Stimulated activated CD4-positive, alpha-beta T cell treated with anti-CD3 and anti-CD28 coated beads, Interleukin-12 subunit alpha, Interleukin-12 subunit beta, amount 100 ng/mL, for 4 hours (primary cell): ENCODE measurements around the gene RIT2.
"Not testable (repeated sequence)": the region's sequence is repeated elsewhere in the genome, so short reads cannot be mapped to it uniquely, and the experiment has no call there.

Source experiments
- DNase-seq: peaks from one replicate; pipeline ENCODE4 v3.0.0-alpha.2; 2020

RIT2 gene

DNA sequence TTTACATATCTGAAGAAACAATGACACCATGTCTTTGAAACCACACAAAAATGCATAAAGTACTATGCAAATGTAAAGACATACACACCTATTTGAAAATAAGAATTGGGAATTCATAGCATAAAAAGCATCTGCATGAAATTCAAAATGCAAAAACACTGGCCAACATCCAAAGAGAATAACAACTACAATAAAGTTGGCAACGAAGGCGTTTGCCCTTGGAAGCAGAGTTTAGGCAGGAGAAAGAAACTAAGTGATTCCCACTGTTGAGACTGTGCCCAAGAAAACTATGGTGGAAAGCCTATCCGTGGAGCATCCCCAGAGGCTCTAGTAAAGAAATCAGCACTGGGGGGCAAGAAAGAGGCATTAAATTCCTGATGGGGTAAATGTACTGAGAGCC lies 292.8 kb downstream of the RIT2 start:
- DNase-seq: no peak

DNA sequence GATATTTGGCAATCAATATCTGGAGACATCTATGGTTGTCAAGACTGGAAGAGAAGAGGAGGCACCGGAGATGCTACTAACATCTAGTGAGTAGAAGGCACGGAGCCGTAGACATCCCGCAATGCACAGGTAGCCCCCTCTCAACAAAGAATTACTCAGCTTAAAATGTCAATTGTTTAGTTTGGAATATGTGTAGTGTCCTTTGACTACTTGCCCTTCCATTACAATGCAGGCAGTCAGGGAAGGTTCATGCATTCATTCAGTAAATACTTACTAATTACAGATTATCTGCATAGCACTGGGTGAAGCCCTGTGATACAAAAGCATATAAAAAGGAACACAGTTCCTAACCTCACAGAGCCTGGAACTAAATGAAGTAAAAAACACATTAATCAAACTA lies 294.0 kb downstream of the RIT2 start:
- DNase-seq: no peak

DNA sequence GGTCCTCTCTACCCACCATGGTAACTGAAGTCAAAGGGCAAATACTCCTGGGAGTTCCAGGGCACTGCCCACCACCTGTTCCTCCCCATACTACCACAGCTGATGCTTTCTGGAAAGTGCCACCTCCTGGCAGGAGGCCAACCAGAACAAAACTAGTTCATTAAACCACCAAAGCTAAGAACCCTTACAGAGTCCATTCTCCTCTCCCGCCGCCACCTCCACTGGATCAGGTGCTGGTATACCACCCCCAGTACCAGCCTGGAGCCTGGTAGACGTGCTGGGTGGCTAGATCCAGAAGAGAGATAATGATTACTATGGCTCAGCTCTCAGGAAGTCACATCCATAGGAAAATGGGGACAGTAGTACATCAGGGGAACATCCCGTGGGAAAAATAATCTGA lies 300.9 kb downstream of the RIT2 start:
- no peak for DNase-seq

DNA sequence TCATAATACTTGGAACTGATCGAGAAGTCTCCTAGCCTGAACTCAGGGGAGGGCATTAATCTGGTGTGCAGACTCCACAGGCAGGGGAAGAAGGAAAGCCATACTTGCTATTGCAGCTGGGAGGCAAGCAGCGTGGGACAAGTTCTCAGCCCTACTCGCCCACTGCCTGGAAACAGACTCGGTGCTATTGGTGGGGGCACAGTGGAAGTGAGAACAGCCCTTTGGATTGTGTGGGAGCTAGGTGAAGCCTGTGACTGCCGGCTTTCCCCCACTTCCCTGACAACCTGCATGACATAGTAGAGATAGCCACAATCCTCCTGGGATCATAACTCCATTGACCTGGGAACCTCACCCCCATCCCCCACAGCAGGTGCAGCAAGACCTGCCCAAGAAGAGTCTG lies 301.3 kb downstream of the RIT2 start:
- DNase-seq: no peak

DNA sequence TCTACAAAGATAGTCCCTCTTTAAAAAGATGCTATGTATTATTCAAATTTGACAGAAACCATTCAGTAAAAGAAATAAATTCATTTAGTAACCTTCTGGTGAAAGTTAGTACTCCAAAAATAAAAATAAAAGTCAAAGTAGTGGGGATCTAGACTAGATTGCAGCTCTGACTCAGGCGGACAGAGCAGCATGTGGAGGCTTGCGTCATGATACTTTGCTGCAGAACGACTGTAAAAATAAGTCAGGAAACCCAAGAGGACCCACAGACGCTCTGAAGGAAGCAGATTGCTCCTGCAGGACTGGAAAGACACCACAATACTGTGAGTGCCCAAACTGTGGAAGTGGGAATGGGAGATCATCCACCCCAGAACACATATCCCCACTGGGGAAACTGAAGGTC lies 301.9 kb downstream of the RIT2 start:
- no peak for DNase-seq

DNA sequence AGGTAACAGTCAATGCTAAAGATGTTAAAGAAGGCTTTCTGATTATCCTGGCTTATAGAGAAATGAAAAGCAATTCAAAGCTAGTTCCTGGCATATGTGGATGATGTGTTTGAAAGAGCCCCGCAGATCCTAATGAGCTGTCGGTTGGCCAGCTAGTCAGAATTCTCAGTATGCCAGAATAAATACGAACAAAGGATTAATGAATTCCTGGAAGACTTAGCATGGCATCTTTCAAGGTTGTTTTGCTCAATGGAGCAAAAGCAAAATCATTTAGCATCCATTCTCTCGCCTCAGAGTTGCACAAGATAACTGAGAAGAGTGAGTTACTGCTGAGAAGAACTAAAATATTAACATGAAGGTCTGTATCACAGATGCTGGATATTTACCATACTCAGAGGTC lies 307.6 kb downstream of the RIT2 start:
- no peak for DNase-seq

DNA sequence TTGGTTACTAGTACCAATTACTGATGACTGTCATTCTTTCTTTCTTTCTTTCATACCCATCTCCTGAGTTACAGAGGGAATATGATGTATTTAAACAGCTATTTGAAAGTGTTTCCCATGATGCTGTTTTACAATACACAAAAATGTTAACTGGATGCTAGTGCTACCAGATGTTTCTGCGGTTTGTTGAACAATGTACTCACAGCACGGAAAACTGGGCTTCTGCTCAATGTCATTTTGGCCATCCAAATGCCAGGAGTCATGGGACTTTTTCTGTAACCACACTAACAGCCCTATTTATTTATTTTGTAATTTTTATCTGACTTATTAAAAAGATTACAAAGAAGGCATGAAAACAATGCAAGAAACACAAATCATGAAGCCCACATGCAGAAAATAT lies 313.8 kb downstream of the RIT2 start:
- DNase-seq: no peak

DNA sequence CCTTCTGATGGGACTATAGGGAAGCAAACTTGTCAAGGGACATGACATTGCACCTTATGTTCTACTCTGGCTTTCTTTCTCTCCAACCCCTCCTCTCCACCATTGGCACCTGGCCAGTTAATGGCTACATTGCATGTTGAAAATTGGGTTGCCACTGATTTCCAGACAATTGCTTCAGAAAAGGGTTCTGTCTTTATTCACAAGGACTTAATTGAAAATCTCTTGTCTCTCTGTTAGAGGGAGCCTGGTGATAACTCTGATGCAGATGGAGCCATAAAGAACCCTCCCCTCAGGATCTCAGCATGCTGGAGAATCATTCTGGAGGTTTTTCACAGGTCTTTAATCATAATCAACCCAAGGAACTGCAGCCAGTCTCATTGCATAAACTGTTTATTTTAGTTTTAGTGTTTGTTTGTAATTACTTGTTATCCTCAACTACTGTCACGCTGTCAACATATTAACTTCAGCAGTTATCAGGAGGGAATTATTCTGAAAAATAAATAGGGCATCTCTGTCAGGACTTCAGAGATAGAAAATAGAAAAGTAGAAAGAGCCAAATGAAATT lies 316.8 kb downstream of the RIT2 start:
- no peak for DNase-seq

DNA sequence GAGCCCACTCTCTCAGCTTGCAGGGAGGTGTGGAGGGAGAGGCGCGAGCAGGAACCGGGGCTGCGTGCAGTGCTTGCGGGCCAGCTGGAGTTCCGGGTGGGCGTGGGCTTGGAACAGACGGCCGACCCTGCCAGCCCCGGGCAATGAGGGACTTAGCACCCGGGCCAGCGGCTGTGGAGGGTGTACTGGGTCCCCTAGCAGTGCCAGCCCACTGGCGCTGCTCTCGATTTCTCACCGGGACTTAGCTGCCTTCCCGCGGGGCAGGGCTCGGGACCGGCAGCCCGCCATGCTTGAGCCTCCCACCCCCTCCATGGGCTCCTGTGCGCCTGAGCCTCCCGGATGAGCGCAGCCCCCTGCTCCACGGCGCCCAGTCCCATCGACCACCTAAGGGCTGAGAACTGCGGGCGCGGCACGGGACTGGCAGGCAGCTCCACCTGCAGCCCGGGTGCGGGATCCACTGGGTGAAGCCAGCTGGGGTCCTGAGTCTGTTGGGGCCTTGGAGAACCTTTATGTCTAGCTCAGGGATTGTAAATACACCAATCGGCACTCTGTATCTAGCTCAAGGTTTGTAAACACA lies 320.2 kb downstream of the RIT2 start:
- DNase-seq: not testable (repeated sequence)

DNA sequence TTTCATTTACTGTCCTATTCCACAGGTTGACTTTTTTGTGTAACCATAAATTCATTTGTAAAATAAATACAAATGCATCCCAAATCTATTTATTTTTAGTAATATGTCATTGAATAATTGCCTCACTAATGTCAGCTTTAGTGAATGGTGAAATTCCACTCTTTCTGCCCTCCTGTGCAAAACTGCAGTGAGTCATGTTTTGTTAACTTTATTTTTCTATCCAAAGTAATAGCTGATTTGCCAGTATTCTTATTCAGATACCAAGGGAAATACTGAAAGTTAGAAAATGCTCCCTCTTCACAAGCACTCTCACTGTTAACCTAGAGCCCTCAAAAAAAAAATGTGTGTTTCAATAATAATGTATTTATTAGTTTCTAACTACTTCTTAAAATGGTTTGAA lies 322.8 kb downstream of the RIT2 start:
- no peak for DNase-seq

DNA sequence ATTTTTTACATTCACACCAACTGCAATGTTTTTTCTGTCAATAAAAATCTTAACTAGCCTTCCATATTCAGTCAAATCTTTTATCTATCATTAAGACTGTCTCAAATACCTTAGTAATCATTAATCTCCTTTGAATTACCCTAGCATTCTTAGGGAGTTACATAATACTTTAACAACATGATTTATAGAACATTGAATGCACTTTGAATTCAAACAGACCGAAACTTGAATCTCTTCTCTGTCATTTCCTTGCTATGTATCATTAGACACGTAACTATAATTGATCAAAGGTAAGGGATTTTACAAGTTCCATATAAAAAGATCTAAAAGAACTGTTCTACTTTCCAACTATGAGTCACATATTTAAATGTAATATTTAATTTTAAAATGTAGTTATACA lies 330.9 kb downstream of the RIT2 start:
- no peak for DNase-seq

DNA sequence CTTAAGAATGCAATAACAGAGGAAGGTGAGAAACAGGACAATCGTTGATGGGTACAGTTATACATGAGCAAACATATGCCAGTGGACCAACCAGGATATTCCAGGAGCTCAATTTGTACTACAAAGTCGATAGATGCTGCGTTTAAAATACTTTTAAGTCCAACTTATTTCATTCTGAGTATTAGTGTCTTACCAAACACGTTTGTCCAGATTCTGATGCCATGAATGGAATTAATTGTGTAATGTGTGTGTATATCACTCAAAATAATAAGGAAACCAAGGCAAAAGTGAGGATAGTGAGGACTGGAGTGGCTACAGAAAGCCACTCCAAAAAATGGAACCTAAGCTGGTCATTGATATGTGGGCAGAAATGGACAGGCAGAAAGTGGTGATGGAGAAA lies 332.6 kb downstream of the RIT2 start:
- no peak for DNase-seq

DNA sequence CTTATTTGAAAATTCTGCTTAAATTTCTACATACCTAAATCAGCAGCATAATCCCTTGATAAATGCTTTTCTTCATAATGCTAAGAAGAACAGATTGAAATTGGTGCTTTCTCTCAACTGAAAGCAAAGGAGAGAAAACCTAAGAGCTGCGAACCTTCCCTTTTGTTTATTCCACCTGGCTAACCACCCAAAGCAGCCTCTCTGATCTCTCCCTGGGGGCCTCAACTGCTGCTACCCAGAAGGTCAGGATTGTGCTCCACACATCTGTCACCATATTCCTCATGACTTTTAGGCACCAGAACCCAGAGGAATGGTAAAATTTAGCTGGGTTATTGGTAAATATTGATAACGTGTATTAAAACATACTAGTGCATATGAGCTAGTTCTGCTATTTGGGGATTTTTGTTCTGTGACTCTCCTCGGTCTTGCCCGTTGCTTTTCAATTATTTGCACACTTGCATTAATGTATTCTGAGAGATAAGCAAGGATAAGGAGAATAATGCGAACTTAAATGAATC lies 334.1 kb downstream of the RIT2 start:
- DNase-seq: no peak

DNA sequence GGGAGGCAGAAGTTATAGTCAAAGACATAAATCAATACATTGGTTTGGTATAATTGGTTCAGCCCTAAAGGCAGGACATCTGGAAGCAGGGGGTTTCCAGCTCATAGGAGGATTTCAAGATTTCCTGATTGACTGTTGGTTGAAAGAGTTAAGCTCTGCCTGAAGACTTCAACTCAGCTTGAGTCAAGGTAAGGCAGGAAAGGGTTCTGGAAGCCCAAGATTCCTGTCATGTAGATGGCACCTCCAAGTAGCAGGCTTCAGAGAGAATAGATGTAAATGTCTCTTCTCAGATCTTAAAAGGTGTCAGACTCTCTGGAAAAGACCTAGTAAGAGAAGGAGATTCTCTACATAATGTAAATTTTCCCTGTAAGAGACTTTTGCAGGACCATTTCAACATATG lies 335.3 kb downstream of the RIT2 start:
- DNase-seq: no peak

DNA sequence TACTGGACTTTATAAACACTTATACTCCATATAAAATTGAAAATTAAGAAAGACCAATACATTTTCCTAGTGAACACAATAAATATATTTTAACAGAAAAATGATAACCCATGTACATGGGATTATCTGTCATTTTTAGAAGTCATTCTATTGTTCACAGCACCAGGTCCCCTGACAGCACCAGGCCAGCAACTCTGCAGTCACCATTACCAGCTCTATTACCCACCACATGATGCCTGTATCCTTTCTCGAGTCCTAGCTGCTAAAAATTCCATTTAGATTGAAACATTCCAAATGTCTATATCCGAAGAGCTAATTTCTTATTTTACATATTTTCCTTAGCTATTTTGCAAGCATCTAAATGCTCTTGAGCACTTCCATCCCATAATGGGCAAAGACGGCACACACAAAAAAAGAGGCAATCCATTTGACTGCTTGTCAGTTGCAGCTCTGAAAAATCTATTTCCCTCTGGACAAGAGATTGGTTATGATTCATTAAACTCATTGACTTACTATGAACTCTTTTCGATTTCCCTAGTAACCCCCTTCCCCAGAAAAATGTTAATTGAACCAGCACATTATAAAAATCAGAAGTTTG lies 336.9 kb downstream of the RIT2 start:
- no peak for DNase-seq

DNA sequence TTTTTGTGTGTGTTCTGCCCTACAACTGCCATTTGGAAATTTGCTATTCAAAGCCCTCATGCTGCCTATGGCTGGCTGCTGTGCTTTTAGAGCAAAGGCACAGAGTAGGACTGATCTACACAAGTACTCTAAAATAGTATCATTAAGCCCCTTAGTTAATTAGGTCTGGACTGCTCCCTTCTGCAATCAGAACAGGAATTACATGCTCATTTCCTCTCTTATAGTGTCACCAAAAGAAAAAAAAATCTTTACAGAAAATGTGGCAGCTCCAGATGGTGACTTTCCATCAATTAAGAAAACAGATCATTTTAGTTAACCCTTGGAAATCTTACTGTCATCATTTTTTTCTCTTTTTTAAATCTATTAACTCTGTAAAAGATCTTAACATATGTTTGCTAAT lies 337.5 kb downstream of the RIT2 start:
- no peak for DNase-seq

DNA sequence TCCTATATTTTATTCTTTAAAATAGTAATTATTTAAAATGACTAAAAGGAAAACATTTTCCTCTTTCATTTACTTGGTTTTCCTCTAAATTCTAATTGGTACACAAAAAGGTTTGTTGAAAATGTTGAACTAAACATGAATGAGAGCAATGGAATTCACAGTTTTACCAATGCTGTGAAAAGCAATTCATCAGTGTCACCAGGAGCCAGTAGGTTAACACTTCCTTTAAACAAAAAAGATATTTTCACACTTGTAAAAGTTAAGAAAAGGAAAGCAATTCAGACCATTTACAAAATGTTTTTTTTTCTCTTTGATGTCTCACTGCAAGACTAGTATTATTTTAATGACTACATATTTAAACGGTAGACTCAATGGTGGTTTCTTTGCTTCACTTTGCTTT lies 341.6 kb downstream of the RIT2 start:
- no peak for DNase-seq

DNA sequence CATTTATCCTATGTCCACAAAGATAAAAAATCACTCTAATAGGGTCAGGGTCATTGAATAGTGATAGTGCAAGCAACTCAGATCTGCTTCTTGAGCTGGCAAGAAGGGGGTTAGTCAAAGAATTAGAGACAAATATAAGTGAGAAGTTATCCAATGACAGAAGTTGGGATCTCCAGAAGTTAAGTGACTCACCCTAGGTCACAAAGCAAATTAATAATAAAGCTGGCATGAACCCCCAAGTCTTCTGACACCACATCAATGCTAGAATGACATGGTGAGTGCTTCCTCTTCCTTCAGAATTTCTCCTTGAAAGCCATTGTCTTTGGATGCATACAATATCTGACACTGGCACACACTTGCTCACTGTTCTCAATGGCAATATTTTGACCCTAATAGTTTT lies 343.5 kb downstream of the RIT2 start:
- no peak for DNase-seq

DNA sequence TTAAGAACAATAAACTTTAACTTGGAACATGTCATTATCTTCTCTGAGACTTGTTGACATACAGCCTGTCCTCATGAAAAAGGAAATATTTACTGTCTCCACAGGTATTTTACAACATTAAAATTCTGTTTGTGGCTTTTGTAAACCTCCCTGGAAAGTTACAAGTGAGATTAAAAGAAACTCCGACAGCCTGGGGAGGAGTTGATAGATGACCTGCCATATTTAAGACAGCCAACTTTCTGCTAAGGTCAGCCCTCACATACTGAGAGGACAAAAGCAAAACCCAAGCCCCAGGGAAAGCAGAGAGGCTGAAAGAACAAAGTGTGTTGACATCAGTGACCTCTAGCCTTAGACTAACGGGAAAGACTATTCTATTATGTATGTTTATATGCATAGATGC lies 350.2 kb downstream of the RIT2 start:
- DNase-seq: no peak

DNA sequence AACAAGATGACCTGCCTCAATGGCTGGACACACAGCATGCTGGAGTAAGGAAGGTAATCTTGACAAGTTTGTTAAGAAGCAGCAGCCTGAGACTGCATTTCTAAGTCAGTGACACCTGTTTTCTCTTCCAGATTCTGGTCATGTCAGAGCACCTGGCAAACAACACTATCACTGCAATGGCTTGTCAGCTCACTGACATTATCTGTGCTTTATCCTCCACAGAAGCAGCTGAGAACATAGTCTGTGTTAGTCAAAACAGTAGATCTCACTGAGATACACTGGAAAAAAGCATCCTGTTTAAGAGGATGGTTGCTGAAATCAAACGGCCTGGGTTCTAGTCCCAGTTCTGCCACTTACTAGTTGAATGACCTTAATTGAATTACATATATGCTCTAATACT lies 355.2 kb downstream of the RIT2 start:
- DNase-seq: no peak

DNA sequence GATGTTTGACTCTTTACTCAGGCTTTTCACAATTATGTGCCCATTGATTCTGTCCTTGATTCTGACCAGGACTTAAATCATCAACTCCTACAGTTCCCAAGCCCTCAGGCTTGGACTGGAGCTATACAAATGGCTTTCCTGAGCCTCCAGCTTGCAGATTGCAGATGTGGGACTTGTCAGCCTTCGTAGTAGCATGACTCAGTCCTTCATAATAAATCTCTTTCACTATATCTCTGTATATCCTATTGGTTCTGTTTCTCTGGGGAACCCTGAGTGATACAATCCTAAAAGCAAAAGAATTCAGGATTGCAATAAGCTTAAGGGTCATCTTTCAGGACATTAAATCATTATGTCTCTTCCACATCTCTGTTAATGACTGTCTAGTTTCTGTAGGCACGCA lies 356.6 kb downstream of the RIT2 start:
- no peak for DNase-seq

DNA sequence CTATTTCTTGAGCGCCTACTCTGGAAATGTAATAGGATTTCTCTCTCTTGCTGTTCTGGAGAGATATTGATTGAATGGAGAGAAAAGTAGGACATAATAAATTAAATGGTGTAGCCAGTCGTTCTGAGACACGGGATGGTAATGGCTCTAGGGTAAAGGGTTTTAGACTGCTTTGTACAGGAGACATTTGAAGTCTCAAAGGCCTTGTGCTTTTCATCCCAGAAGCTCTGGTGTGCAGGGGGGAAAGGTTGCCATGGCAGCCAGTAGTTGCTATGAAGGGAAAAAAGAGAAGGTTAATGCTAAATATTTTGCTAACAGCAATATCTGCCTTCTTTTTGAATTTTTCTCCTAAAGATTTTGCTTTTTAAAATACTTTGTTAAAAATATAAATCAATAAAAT lies 359.3 kb downstream of the RIT2 start:
- no peak for DNase-seq

DNA sequence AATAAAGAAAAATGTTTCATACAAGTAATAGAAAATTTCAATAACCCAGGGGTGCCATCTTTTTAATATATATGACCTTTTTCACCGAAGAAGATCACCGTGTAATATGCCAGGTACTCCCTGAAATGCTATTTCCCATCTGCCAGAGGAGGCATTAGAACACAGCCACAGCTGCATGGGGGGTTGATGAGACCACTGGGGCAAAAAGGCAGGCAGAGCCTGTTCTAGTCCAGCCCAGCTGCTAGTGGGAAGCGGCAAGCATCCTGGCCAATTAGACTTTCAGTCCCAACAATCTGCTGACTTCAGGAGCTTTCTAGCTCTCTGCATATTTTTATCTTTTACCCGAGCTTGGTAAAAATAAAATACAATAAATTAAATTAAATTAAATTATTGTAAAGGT lies 362.6 kb downstream of the RIT2 start:
- DNase-seq: no peak

DNA sequence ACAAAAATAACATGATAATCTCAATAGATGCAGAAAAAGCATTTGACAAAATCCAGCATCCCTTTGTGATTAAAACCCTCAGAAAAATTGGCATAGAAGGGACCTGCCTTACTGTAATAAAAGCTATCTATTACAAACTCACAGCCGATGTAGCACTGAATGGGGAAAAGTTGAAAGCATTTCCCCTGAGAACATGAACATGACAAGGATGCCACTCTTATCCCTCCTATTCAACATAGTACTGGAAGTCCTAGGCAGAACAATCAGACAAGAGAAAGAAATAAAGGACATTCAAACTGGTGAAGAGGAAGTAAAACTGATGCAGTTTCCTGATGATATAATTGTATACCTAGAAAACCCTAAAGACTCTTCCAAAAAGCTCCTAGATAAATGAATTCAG lies 368.7 kb downstream of the RIT2 start:
- no peak for DNase-seq

DNA sequence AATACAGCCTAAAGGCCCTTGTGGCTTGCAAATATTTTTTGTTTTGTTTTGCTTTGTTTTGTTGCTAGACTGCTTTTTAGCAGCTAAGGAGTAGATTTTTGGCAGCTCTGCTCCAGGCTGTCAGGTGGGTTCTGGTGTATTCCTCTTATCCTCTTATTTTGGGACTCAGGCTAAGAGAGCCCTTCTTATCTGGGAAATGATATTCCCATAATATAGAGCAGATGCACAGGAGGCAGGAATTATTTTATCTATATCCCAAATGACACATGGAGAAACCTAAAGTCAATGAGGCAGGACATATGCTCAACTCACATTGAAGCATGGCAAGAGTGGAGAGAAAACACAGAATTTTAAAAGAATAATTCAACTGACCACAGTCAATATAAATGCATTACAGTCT lies 369.6 kb downstream of the RIT2 start:
- no peak for DNase-seq
